GM18858 (cell line): ENCODE data around the gene VRK2.
"Not testable (repeated sequence)": the region's sequence is repeated elsewhere in the genome, so short reads cannot be mapped to it uniquely, and the experiment has no call there.

ENCODE experiments used
- ATAC-seq: cut with Tn5 transposase; IDR thresholded peaks from one replicate; pipeline ENCODE4 v1.9.1; 2021; ENCODE audit not compliant: unreplicated experiment

The VRK2 gene

GRCh38 chr2:58106896-58107295, 60.3 kb downstream of the VRK2 start:
- no peak for ATAC-seq

- ATAC-seq: no peak
Measured at GRCh38 chr2:58107803-58108710, 61.5 kb downstream of the VRK2 start.

- ATAC-seq: no peak
Measured at GRCh38 chr2:58109481-58109880, 62.9 kb downstream of the VRK2 start.

GRCh38 chr2:58110765-58111164, 64.2 kb downstream of the VRK2 start:
- ATAC-seq: no peak

- ATAC-seq: not testable (repeated sequence)
Measured at GRCh38 chr2:58113563-58113962, 67.0 kb downstream of the VRK2 start.

GRCh38 chr2:58120626-58121229, 74.1 kb downstream of the VRK2 start:
- ATAC-seq: no peak

GRCh38 chr2:58122040-58122439, 75.4 kb downstream of the VRK2 start:
- no peak for ATAC-seq

- ATAC-seq: no peak
Measured at GRCh38 chr2:58122540-58122939, 75.9 kb downstream of the VRK2 start.

- ATAC-seq: no peak
Measured at GRCh38 chr2:58127111-58127510, 80.5 kb downstream of the VRK2 start.

GRCh38 chr2:58130238-58130637, 83.6 kb downstream of the VRK2 start:
- ATAC-seq: no peak

GRCh38 chr2:58131191-58132011, 84.8 kb downstream of the VRK2 start:
- ATAC-seq: no peak

- no peak for ATAC-seq
Measured at GRCh38 chr2:58133395-58133794, 86.8 kb downstream of the VRK2 start.

GRCh38 chr2:58135861-58136260, 89.3 kb downstream of the VRK2 start:
- ATAC-seq: no peak

GRCh38 chr2:58137221-58137620, 90.6 kb downstream of the VRK2 start:
- no peak for ATAC-seq

- ATAC-seq: no peak
Measured at GRCh38 chr2:58137856-58138255, 91.2 kb downstream of the VRK2 start.

- ATAC-seq: no peak
Measured at GRCh38 chr2:58138396-58139030, 91.9 kb downstream of the VRK2 start.

GRCh38 chr2:58140508-58141072, 94.0 kb downstream of the VRK2 start:
- no peak for ATAC-seq

- ATAC-seq: not testable (repeated sequence)
Measured at GRCh38 chr2:58145769-58146168, 99.2 kb downstream of the VRK2 start.

GRCh38 chr2:58146707-58147106, 100.1 kb downstream of the VRK2 start:
- ATAC-seq: no peak

GRCh38 chr2:58155160-58155778, 108.7 kb downstream of the VRK2 start:
- ATAC-seq: no peak
